A549 (cell line): Measurements from ENCODE around the gene PCDHGA10. TPM values are rescaled to one million over a fixed set of nuclear protein-coding genes. Genes with fewer than 3 reads are reported as not detected.
"Not testable (repeated sequence)": the region's sequence is repeated elsewhere in the genome, so short reads cannot be mapped to it uniquely, and the experiment has no call there.

Experiments used
- ATAC-seq, 2 experiments: fragments of 200-7000 bp in 1 of 2; fragments of >200 bp in 1 of 2; cut with Nextera tagmentation in 1 of 2; cut with Tn5 transposase in 1 of 2; 3 replicates each; pipeline versions ENCODE4 v1.8.0 to v1.9.1; 2018 to 2020; ENCODE audit warnings: mild to moderate bottlenecking in 1 of 2, moderate library complexity in 1 of 2
- CTCF ChIA-PET: fragments of 300-600 bp; sonication (Branson Sonifier 250); formaldehyde crosslinking; extraction: SDS; loops from one replicate; lab custom pipeline; 2021; ENCODE audit warnings: antibody characterized with exemption, inconsistent platforms; lab: Yijun Ruan, JAX
- POLR2A ChIA-PET: fragments of 350-600 bp; formaldehyde crosslinking; extraction: SDS; loops from one replicate; lab custom pipeline; 2021; ENCODE audit warnings: antibody characterized with exemption, inconsistent platforms; lab: Yijun Ruan, JAX
- DNase-seq, 2 experiments: peaks; one replicate each; pipeline versions ENCODE4 v3.0.0 to v3.0.0-alpha.2; 2011 to 2016; ENCODE audit warnings: low read depth in 1 of 2, low spot score in 1 of 2
- FAIRE-seq: peaks from 2 replicates; lab custom pipeline; 2011; peaks lifted over from hg19 to GRCh38; lab: Jason Lieb, UNC
- H3K27ac ChIP-seq, 2 experiments: fragments of >200 bp; sonication (Bioruptor Twin); formaldehyde crosslinking; 3 replicates each; pipeline ENCODE4 v1.5.1; 2016 to 2017
- H3K4me1 ChIP-seq: fragments of >200 bp; sonication (Bioruptor Twin); formaldehyde crosslinking; 3 replicates; pipeline ENCODE4 v1.6.1; 2016
- H3K4me2 ChIP-seq: fragments of >200 bp; sonication (Bioruptor Twin); formaldehyde crosslinking; 3 replicates; pipeline ENCODE4 v1.6.1; 2016
- H3K4me3 ChIP-seq: fragments of >200 bp; sonication (Bioruptor Twin); formaldehyde crosslinking; 3 replicates; pipeline ENCODE4 v1.5.1; 2016
- H3K9me3 ChIP-seq: fragments of >200 bp; sonication (Bioruptor Twin); formaldehyde crosslinking; 3 replicates; pipeline ENCODE4 v1.6.1; 2016
- CEBPB ChIP-seq, 2 experiments: fragments of >200 bp in 1 of 2; sonication (Bioruptor Twin) in 1 of 2; formaldehyde crosslinking in 1 of 2; IDR thresholded peaks; 2 replicates each; pipeline ENCODE4 v1.6.1; 2012 to 2016
- CHD4 ChIP-seq: fragments of 200-600 bp; sonication (generic); IDR thresholded peaks from 2 replicates; pipeline ENCODE4 v1.6.1; 2016; ENCODE audit warnings: antibody characterized with exemption, mild to moderate bottlenecking, borderline replicate concordance
- EHF ChIP-seq: fragments of 250-450 bp; sonication (Bioruptor Pico); IDR thresholded peaks from 2 replicates; pipeline ENCODE4 v1.5.0; 2020; ENCODE audit warnings: mild to moderate bottlenecking
- EHMT2 ChIP-seq: fragments of 200-600 bp; sonication (generic); IDR thresholded peaks from 2 replicates; pipeline ENCODE4 v1.6.1; 2016; ENCODE audit warnings: antibody characterized with exemption, low read depth, mild to moderate bottlenecking, moderate library complexity
- FOSL2 ChIP-seq, 2 experiments: fragments of 450-650 bp in 1 of 2; fragments of >200 bp in 1 of 2; sonication (Bioruptor Twin) in 1 of 2; formaldehyde crosslinking; IDR thresholded peaks; 2 replicates each; pipeline versions ENCODE4 v1.5.0 to v1.6.1; 2016 to 2020; ENCODE audit warnings: mild to moderate bottlenecking in 1 of 2, moderate library complexity in 1 of 2
- FOXS1 ChIP-seq: fragments of 250-450 bp; sonication (Bioruptor Pico); IDR thresholded peaks from 2 replicates; pipeline ENCODE4 v1.5.0; 2020; ENCODE audit warnings: mild to moderate bottlenecking, moderate library complexity
- HDAC2 ChIP-seq: fragments of 200-600 bp; sonication (generic); IDR thresholded peaks from 2 replicates; pipeline ENCODE4 v1.6.1; 2016
- HES2 ChIP-seq: fragments of >200 bp; sonication (Bioruptor Twin); formaldehyde crosslinking; IDR thresholded peaks from 2 replicates; pipeline ENCODE4 v1.6.1; 2016
- HEYL ChIP-seq: fragments of 250-450 bp; sonication (Bioruptor Pico); IDR thresholded peaks from 2 replicates; pipeline ENCODE4 v1.8.0; 2021; ENCODE audit warnings: mild to moderate bottlenecking, moderate library complexity
- JUNB ChIP-seq: fragments of >200 bp; sonication (Bioruptor Twin); formaldehyde crosslinking; IDR thresholded peaks from 2 replicates; pipeline ENCODE4 v1.6.1; 2016
- KDM5A ChIP-seq: fragments of 200-600 bp; sonication (generic); IDR thresholded peaks from 2 replicates; pipeline ENCODE4 v1.6.1; 2016; ENCODE audit warnings: antibody characterized with exemption, mild to moderate bottlenecking
- MAFK ChIP-seq: fragments of 450-650 bp; IDR thresholded peaks from 2 replicates; pipeline ENCODE4 v1.6.1; 2014; ENCODE audit not compliant: partially characterized antibody
- NFE2L2 ChIP-seq: fragments of 150-350 bp; conservative IDR thresholded peaks from 2 replicates; pipeline ENCODE4 v1.6.1; 2014; ENCODE audit warnings: low read length
- NPAS2 ChIP-seq: fragments of 250-450 bp; sonication (Bioruptor Pico); IDR thresholded peaks from 2 replicates; pipeline ENCODE4 v1.8.0; 2022; ENCODE audit warnings: mild to moderate bottlenecking, moderate library complexity, borderline replicate concordance
- NR3C1 ChIP-seq: fragments of >200 bp; sonication (Bioruptor Twin); formaldehyde crosslinking; IDR thresholded peaks from 3 replicates; pipeline ENCODE4 v1.6.1; 2017
- RAD21 ChIP-seq, 2 experiments: fragments of >200 bp in 1 of 2; sonication (Bioruptor Twin) in 1 of 2; formaldehyde crosslinking in 1 of 2; IDR thresholded peaks in 1 of 2; conservative IDR thresholded peaks in 1 of 2; 2 replicates in 1 of 2; 3 replicates in 1 of 2; pipeline ENCODE4 v1.6.1; 2012 to 2018; ENCODE audit warnings: inconsistent platforms in 1 of 2
- TFCP2L1 ChIP-seq: fragments of 250-450 bp; sonication (Bioruptor Pico); IDR thresholded peaks from 2 replicates; pipeline ENCODE4 v1.5.0; 2021; ENCODE audit warnings: mild to moderate bottlenecking
- WGBS: methylation state at CpG from one replicate; pipeline ENCODE4 v1.1.6; 2017; ENCODE audit errors: missing lambda C conversion rate; 5-methylcytosine and 5-hydroxymethylcytosine counted together
- polyA plus RNA-seq, 4 experiments: library from polyadenylated mRNA; depleted of rRNA in 3 of 4; stranded (reverse); fragments of >200 nt; fragmentation: RNase III in 1 of 4; extraction: RNeasy Plus Mini Kit Qiagen cat#74134 plus additional on column Dnase treatment in 1 of 4; gene quantifications; 2 replicates in 3 of 4; 3 replicates in 1 of 4; pipeline ENCODE4 v1.2.3, GENCODE V29; 2011 to 2017
- TF ChIP-seq, protein P1 (sequence below): fragments of >200 bp; sonication (Bioruptor Twin); formaldehyde crosslinking; IDR thresholded peaks from 3 replicates; pipeline ENCODE4 v1.5.1; 2016
- TF ChIP-seq, protein P2 (sequence below): fragments of 450-650 bp; IDR thresholded peaks from 2 replicates; pipeline ENCODE4 v1.6.1; 2014; ENCODE audit warnings: antibody characterized with exemption

PCDHGA10 gene
- polyA plus RNA-seq, 2 of the 4 experiments (the other 2 are of a cell fraction) = 0.04 TPM; not detected in 1

GRCh38 chr5:141387557-141388311, 25.1 kb upstream of the PCDHGA10 start, which contains the start of gene PCDHGB4:
PCDHGB4 (plus strand) TSS chr5:141387698; CDS start chr5:141387885, 187 bp downstream.
- CTCF ChIA-PET = interaction anchor here (0.8 to 3.7 kb wide), 6 partner anchors 17 to 176 kb away, joined by 3 to 16 read pairs (median 3); partner anchors contain the start of genes PCDHGA2, PCDHGA5, PCDHGB3 and PCDHGC3
- not testable (repeated sequence) for H3K4me2 ChIP-seq, H3K27ac ChIP-seq
- 65% methylated on average over 23 of the region's 40 CpGs for WGBS
- TF ChIP-seq RAD21 (conservative IDR thresholded peaks at IDR 0.05 in 1 of 2, IDR thresholded peaks at IDR 0.05 in 1 of 2) = peak; percentile 26 to 31; a peak in 2 of 5 replicates
- TF ChIP-seq, protein P1, sequence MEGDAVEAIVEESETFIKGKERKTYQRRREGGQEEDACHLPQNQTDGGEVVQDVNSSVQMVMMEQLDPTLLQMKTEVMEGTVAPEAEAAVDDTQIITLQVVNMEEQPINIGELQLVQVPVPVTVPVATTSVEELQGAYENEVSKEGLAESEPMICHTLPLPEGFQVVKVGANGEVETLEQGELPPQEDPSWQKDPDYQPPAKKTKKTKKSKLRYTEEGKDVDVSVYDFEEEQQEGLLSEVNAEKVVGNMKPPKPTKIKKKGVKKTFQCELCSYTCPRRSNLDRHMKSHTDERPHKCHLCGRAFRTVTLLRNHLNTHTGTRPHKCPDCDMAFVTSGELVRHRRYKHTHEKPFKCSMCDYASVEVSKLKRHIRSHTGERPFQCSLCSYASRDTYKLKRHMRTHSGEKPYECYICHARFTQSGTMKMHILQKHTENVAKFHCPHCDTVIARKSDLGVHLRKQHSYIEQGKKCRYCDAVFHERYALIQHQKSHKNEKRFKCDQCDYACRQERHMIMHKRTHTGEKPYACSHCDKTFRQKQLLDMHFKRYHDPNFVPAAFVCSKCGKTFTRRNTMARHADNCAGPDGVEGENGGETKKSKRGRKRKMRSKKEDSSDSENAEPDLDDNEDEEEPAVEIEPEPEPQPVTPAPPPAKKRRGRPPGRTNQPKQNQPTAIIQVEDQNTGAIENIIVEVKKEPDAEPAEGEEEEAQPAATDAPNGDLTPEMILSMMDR = peak; percentile 13; the same call in 1 of the 3 replicates
- TF ChIP-seq, all 56 proteins: peak for 2; not testable (repeated sequence) for 54
- peak; percentile 63 to 64 for ATAC-seq
- POLR2A ChIA-PET, H3K4me3 ChIP-seq, H3K4me1 ChIP-seq, FAIRE-seq: not testable (repeated sequence)
- peaks cover 66% of the 10 kb centered on the region for H3K9me3 ChIP-seq
- DNase-seq = peak in 1 of 2 experiments; percentile 42

DNA sequence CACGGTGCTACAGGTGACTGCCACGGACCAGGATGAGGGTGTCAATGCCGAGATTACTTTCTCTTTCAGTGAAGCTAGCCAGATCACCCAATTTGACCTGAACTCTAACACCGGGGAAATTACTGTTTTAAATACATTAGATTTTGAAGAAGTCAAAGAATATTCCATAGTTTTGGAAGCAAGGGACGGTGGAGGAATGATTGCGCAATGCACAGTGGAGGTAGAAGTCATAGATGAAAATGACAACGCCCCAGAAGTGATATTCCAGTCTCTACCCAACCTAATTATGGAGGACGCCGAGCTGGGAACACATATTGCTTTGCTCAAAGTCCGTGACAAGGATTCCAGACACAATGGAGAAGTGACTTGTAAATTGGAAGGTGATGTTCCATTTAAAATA, 24.1 kb upstream of the PCDHGA10 start:
- no peak overlapping the region for H3K4me2 ChIP-seq
- ChIA-PET CTCF (interaction anchor here (1.0 to 3.3 kb wide), 4 partner anchors 87 to 304 kb away, joined by 3 to 12 read pairs (median 4); partner anchors contain the start of gene PCDHGC3), POLR2A (no interaction called here)
- WGBS = 62% methylated on average over 10 of the region's 10 CpGs
- no peaks in the 10 kb centered on the region for H3K4me1 ChIP-seq
- FAIRE-seq (no peak), DNase-seq (no peak), ATAC-seq (no peak)
- peaks cover 70% of the 10 kb centered on the region for H3K9me3 ChIP-seq
- H3K27ac ChIP-seq = no peak overlapping the region
- no peak overlapping the region for H3K4me3 ChIP-seq
- no peak for TF ChIP-seq CHD4
- TF ChIP-seq NR3C1 = no peak
- peak; percentile 70 to 88; a peak in 3 of 4 replicates for TF ChIP-seq CEBPB (IDR thresholded peaks at IDR 0.05)
- TF ChIP-seq, protein P1 = no peak
- TF ChIP-seq EHMT2 = no peak
- TF ChIP-seq MAFK = no peak

GRCh38 chr5:141389153-141390042, 23.4 kb upstream of the PCDHGA10 start:
- peaks cover 72% of the 10 kb centered on the region for H3K9me3 ChIP-seq
- no peak overlapping the region for H3K4me2 ChIP-seq
- no peaks in the 10 kb centered on the region for H3K4me1 ChIP-seq
- FAIRE-seq (no peak), DNase-seq (no peak), ATAC-seq (no peak)
- POLR2A ChIA-PET = no interaction called here
- H3K27ac ChIP-seq = no peak overlapping the region
- CTCF ChIA-PET = interaction anchor here (0.9 to 3.3 kb wide), 7 partner anchors 8 to 305 kb away, joined by 3 to 12 read pairs (median 6); partner anchors contain the start of genes PCDHGB1 and PCDHGC3
- H3K4me3 ChIP-seq = no peak overlapping the region
- no peak for TF ChIP-seq JUNB
- no peak for TF ChIP-seq FOSL2 (IDR thresholded peaks at IDR 0.05)
- TF ChIP-seq FOSL2 (CRISPR knock-in tag; IDR thresholded peaks at IDR 0.05) = no peak
- TF ChIP-seq NPAS2 (CRISPR knock-in tag) = no peak
- TF ChIP-seq, protein P2, sequence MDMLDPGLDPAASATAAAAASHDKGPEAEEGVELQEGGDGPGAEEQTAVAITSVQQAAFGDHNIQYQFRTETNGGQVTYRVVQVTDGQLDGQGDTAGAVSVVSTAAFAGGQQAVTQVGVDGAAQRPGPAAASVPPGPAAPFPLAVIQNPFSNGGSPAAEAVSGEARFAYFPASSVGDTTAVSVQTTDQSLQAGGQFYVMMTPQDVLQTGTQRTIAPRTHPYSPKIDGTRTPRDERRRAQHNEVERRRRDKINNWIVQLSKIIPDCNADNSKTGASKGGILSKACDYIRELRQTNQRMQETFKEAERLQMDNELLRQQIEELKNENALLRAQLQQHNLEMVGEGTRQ = no peak
- TF ChIP-seq HEYL (CRISPR knock-in tag) = no peak
- no peak for TF ChIP-seq NFE2L2
- TF ChIP-seq TFCP2L1 (CRISPR knock-in tag) = no peak
- TF ChIP-seq KDM5A = no peak
- no peak for TF ChIP-seq FOXS1 (CRISPR knock-in tag)
- no peak for TF ChIP-seq HDAC2
- TF ChIP-seq HES2 = no peak
- no peak for TF ChIP-seq EHF (CRISPR knock-in tag)
- no peak for TF ChIP-seq EHMT2
- no peak for TF ChIP-seq MAFK
- 84% methylated on average over 69 of the region's 77 CpGs for WGBS
